Thymus (tissue), 11 donors: ENCODE measurements around the gene GRAMD2A. TPM values are rescaled to one million over a fixed set of nuclear protein-coding genes. Genes with fewer than 3 reads are reported as not detected.
A peak's percentile ranks its signal among the peaks of the same experiment; 100 is the strongest.

Source experiments
- DNase-seq, 9 donors: peaks; one replicate each; pipeline ENCODE4 v3.0.0-alpha.2; 2013; ENCODE audit warnings: low spot score in 9 of 9, low read depth in 6 of 9, missing footprints in 1 of 9
- H3K27ac ChIP-seq, 2 donors: one replicate each; pipeline ENCODE4 v1.5.1; 2013; ENCODE audit warnings: control low read depth in 1 of 2, low read depth in 1 of 2, low read length in 1 of 2, mild to moderate bottlenecking in 1 of 2, moderate library complexity in 1 of 2
- H3K27me3 ChIP-seq, 2 donors: one replicate each; pipeline ENCODE4 v1.5.1; 2013; ENCODE audit warnings: low read length in 1 of 2; ENCODE audit not compliant: control insufficient read depth in 2 of 2, insufficient read depth in 1 of 2
- H3K36me3 ChIP-seq, 2 donors: one replicate each; pipeline ENCODE4 v1.5.1; 2013; ENCODE audit warnings: low read length in 1 of 2, mild to moderate bottlenecking in 1 of 2, moderate library complexity in 1 of 2; ENCODE audit not compliant: control insufficient read depth in 2 of 2, insufficient read depth in 2 of 2
- H3K4me1 ChIP-seq, 2 donors: one replicate each; pipeline ENCODE4 v1.5.1; 2013; ENCODE audit warnings: low read length in 2 of 2; ENCODE audit not compliant: control insufficient read depth in 2 of 2, insufficient read depth in 2 of 2
- H3K4me3 ChIP-seq, 2 donors: one replicate each; pipeline ENCODE4 v1.5.1; 2013; ENCODE audit warnings: low read length in 2 of 2, control low read depth in 1 of 2, mild to moderate bottlenecking in 1 of 2
- H3K9me3 ChIP-seq, 2 donors: one replicate each; pipeline ENCODE4 v1.5.1; 2013; ENCODE audit warnings: low read length in 1 of 2, mild to moderate bottlenecking in 1 of 2; ENCODE audit not compliant: control insufficient read depth in 2 of 2, insufficient read depth in 1 of 2
- WGBS: extraction: QIAGEN DNeasy Blood & Tissue Kit; methylation state at CpG from one replicate; pipeline ENCODE4 v1.1.7; 2013; 5-methylcytosine and 5-hydroxymethylcytosine counted together
- polyA plus RNA-seq: library from polyadenylated mRNA; stranded (reverse); fragments of 200-250 nt; gene quantifications from one replicate; pipeline ENCODE4 v1.2.3, GENCODE V29; 2013
- total RNA-seq: library from RNA; stranded (reverse); fragments of 120-200 nt; gene quantifications from one replicate; pipeline ENCODE4 v1.2.4, GENCODE V29; 2013
- donor health status: healthy.

Gene GRAMD2A
- total and polyA plus RNA-seq, 2 donors: 0.47 to 0.52 TPM

DNA sequence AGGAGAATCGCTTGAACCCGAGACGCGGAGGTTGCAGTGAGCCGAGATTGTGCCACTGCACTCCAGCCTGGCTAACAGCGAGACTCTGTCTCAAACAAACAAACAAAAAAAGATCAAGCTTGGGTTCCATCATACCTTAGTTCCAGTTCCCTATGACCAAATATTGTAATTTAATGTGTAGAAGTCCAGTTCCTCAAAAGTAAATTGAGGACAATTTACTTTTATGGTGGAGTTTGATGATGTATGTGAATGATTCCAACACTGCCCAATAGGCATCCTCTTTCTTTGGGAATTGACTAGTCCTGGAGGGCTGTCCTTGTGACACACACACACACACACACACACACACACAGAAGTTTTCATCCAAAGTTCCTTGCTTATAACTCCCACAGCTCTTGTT, 36.2 kb upstream of the GRAMD2A start:
- no peak for DNase-seq
- Histone ChIP-seq H3K27ac (no peak overlapping the region), H3K4me3 (no peak overlapping the region), H3K9me3 (no peaks in the 10 kb centered on the region), H3K36me3 (no peaks in the 10 kb centered on the region), H3K27me3 (no peaks in the 10 kb centered on the region), H3K4me1 (peaks cover 0 to 28% of the 10 kb centered on the region in 2 donors)
- WGBS: 98% methylated on average over 6 of the region's 6 CpGs

DNA sequence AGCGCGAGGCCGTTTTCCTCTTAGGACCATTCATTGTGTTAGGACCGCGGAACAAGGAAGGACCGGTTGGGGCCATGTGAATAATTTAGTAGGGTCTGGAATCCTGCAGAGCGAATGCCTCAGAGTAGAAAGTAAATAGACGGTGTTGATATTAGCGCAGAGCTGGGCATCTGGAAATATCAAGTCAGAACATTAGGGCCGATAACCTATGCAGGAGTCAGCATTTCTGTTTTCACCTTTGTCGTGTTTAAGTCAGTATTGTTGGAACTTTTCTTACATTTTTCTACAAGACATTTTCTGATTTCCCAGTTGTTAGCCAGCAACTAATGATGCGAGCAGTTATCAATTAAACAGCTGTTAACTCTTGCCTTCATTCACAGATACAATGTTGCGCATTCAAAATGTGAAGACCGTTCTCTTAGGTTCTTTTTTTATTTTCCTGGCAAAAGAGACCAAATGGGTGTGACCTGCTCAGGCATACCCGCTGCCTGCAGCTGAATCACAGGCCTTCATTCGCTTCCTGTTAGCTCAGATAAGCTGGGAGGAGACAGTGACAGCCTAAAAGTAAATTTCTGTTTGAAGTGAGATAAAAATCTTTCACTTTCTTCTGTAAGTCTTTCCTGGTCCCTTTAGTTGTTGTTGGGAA, 34.4 kb upstream of the GRAMD2A start:
- Histone ChIP-seq H3K9me3 (no peaks in the 10 kb centered on the region), H3K36me3 (no peaks in the 10 kb centered on the region), H3K4me1 (peaks cover 3 to 41% of the 10 kb centered on the region in 2 donors), H3K27me3 (no peaks in the 10 kb centered on the region), H3K4me3 (peak overlapping the region; percentile 61 to 85), H3K27ac (peak overlapping the region; percentile 88 to 94)
- 3% methylated on average over 16 of the region's 16 CpGs for WGBS
- peak in 6 of 9 donors; percentile 25 to 72 (median 39) for DNase-seq

DNA sequence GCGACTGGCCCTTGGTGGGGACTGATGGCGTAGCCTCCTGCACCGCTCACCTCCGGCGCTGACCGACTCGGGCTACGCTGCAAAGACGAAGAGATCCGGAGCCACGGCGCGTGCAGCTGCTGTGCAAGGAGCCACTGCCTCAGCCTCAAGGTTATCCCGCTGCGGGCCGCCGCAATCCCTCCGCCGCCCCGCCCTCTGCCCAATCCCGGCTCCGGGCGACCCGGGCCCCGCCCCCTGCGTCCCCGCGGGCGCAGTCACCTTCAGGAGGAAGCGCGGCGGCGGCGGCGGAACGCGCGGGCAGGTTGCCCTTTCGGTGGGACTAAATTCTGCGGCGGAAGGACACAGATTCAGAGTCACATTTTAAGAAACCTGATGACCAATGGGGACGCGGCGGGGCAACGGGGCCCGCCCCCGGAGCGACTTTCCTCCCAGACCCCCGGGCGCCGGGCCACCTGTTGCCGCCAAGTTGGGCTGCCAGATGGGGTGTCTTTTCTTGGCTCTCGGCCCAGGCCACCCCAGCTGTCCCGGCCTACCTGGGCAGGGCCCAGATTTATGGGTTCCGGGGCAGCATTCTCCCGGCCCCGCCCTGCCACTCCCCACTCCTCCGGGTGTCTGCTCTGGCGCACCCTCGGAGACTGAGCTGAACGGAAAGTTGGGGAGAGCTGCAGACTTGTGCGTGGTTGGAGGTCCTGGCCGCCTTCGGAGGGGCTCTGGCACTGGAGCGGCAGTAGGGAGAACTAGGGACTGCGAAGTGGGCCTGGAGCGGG, 33.7 kb upstream of the GRAMD2A start, which contains the start of gene PKM:
Gene PKM, minus strand, starts transcription at position 125 of the 767 bp plus-strand sequence. CDS start 12,093 bp downstream, outside the sequence.
- under 1% methylated on average over 67 of the region's 67 CpGs for WGBS

DNA sequence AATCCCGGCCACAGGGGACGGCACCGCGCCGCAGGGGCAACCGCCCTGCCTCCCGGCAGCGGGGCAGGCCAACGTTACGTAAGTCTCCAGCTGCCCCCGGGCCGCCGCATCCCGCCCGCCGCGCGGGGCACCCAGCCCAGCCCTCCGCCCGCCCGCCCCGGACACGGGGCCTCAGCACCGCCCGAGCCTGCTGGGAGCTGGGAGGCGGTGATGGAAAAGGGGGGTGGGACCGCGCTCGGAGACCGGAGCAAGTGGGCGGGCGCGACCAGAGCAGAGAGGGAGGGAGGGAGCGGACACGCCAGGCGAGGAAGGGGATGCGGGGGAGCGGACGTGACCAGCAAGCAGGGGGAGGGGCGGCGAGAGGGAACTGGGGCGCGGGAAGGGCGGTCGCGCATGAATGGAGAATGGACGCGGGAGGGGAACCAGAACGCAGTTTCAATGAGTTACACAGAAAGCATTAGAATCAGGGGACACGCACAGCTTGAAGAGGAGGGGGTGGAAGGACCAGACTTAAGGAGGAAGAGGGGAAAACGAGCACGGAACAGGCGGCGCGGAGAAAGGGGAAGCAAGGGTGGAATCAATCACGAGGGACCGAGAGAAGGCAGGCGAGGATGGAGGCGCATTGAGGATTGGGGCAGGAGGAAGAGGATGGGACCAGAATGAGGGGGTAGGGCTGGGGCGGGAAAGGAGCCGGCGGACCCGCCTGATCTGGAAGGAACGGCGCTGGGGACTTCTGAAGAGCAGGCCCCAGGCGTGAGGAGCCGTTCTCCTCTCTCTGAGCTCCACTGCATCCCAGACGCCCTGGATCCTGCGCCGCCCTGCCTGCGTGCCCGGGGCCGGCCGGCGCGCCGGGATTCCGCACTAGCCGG, 32.8 kb upstream of the GRAMD2A start:
- under 1% methylated on average over 79 of the region's 79 CpGs for WGBS
- H3K4me1 ChIP-seq: peaks cover 8 to 47% of the 10 kb centered on the region in 2 donors
- no peaks in the 10 kb centered on the region for H3K27me3 ChIP-seq
- H3K36me3 ChIP-seq: no peaks in the 10 kb centered on the region
- no peaks in the 10 kb centered on the region for H3K9me3 ChIP-seq
- H3K4me3 ChIP-seq: peak overlapping the region; percentile 61 to 85
- peak overlapping the region; percentile 89 to 94 for H3K27ac ChIP-seq
- peak in 8 of 9 donors; percentile 27 to 74 (median 46) for DNase-seq

More for the DNA sequence above, 33.7 kb upstream of the GRAMD2A start, which contains the start of gene PKM:
- no peaks in the 10 kb centered on the region for H3K9me3 ChIP-seq
- peak; percentile 83 to 97 (median 92) for DNase-seq
- H3K4me1 ChIP-seq: peaks cover 5 to 44% of the 10 kb centered on the region in 2 donors
- peak within 1 kb of the TSS; percentile 89 to 94 for H3K27ac ChIP-seq
- no peaks in the 10 kb centered on the region for H3K27me3 ChIP-seq
- H3K36me3 ChIP-seq: no peaks in the 10 kb centered on the region
- H3K4me3 ChIP-seq: peak within 1 kb of the TSS; percentile 61 to 85

- H3K9me3 ChIP-seq: no peaks in the 10 kb centered on the region
- under 1% methylated on average over 29 of the region's 29 CpGs for WGBS
- H3K36me3 ChIP-seq: no peaks in the 10 kb centered on the region
- no peaks in the 10 kb centered on the region for H3K27me3 ChIP-seq
- peaks cover 8 to 47% of the 10 kb centered on the region in 2 donors for H3K4me1 ChIP-seq
- H3K27ac ChIP-seq: peak overlapping the region; percentile 75 to 94
- DNase-seq: peak in 2 of 9 donors; percentile 8 to 17
- peak overlapping the region; percentile 61 to 85 for H3K4me3 ChIP-seq
Measured at GRCh38 chr15:72229947-72230196, 32.3 kb upstream of the GRAMD2A start.

GRCh38 chr15:72229076-72229946, 31.7 kb upstream of the GRAMD2A start:
- H3K27ac ChIP-seq: peak overlapping the region; percentile 75 to 94
- H3K36me3 ChIP-seq: peaks cover 0 to under 1% of the 10 kb centered on the region in 2 donors
- H3K4me3 ChIP-seq: peak overlapping the region; percentile 61 to 85
- no peaks in the 10 kb centered on the region for H3K27me3 ChIP-seq
- 27% methylated on average over 25 of the region's 25 CpGs for WGBS
- peak in 7 of 9 donors; percentile 37 to 79 (median 50) for DNase-seq
- no peaks in the 10 kb centered on the region for H3K9me3 ChIP-seq
- H3K4me1 ChIP-seq: peaks cover 8 to 47% of the 10 kb centered on the region in 2 donors

DNA sequence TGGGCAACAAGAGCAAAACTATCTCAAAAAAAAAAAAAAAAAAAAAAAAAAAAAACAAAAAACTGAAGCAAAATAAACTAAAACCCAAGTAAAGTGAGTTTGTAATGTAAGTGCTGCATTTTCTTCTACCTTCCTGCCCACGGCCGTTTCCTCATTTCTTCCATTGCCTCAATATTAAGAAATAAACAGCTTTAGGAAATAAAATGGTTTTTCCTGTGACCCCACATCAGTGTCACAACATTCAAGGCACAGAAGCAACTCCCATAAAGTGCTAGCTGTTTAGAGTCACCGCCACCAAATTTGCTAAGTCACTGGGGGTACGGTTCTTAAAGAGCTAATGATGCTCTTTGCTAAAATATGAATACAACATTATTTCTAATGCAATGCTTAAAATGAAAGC, 30.1 kb upstream of the GRAMD2A start:
- H3K9me3 ChIP-seq: no peaks in the 10 kb centered on the region
- peak in 1 of 9 donors; percentile 24 for DNase-seq
- no peaks in the 10 kb centered on the region for H3K27me3 ChIP-seq
- peaks cover 4 to 10% of the 10 kb centered on the region in 2 donors for H3K36me3 ChIP-seq
- WGBS: 64% methylated on average over 4 of the region's 4 CpGs
- H3K27ac ChIP-seq: peak overlapping the region; percentile 75 to 80
- H3K4me1 ChIP-seq: peaks cover 8 to 50% of the 10 kb centered on the region in 2 donors
- H3K4me3 ChIP-seq: peak overlapping the region in 1 of 2 donors; percentile 13

GRCh38 chr15:72227192-72227586, 29.6 kb upstream of the GRAMD2A start:
- DNase-seq: no peak
- no peak overlapping the region for H3K4me3 ChIP-seq
- H3K4me1 ChIP-seq: peaks cover 8 to 48% of the 10 kb centered on the region in 2 donors
- H3K27me3 ChIP-seq: no peaks in the 10 kb centered on the region
- peaks cover 4 to 14% of the 10 kb centered on the region in 2 donors for H3K36me3 ChIP-seq
- 73% methylated on average over 8 of the region's 8 CpGs for WGBS
- peak overlapping the region; percentile 75 to 83 for H3K27ac ChIP-seq
- no peaks in the 10 kb centered on the region for H3K9me3 ChIP-seq
